SK-N-MC (cell line): ENCODE measurements around the gene MAN2B2.

Source experiments
- EZH2 ChIP-seq: fragments of 200-600 bp; sonication (generic); IDR thresholded peaks from one replicate; pipeline ENCODE4 v1.6.1; 2017; ENCODE audit warnings: antibody characterized with exemption
- POLR2AphosphoS5 ChIP-seq: IDR thresholded peaks from 2 replicates; pipeline ENCODE4 v1.6.1; 2012; ENCODE audit warnings: mild to moderate bottlenecking, low read depth, low read length, borderline replicate concordance

DNA sequence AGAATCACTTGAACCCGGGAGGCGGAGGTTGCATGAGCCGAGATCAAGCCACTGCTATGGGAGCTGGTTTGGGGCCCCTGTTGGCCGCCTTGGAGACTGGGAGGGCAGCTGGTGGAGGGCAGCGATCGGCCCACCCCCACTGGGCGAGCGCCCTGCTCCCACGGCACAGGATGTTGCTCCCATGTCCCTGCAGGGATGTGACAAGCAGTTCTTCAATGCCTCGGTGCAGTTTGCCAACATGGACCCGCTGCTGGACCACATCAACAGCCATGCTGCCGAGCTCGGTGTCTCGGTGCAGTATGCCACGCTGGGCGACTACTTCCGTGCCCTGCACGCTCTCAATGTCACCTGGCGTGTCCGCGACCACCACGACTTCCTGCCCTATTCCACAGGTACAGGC lies 19.4 kb downstream of the MAN2B2 start:
- no peak for TF ChIP-seq POLR2AphosphoS5
- no peak for TF ChIP-seq EZH2
